DND-41 (cell line): ENCODE measurements around the gene OPTC.

Experiments used
- CTCF ChIP-seq: IDR thresholded peaks from 2 replicates; pipeline ENCODE4 v1.5.1; 2012; ENCODE audit warnings: borderline replicate concordance, low read length, moderate library complexity, mild to moderate bottlenecking; ENCODE audit not compliant: poor library complexity, severe bottlenecking; ENCODE audit errors: extremely low read depth
- EZH2 ChIP-seq: IDR thresholded peaks from 3 replicates; pipeline ENCODE4 v1.6.1; 2012; ENCODE audit warnings: borderline replicate concordance, low read depth, mild to moderate bottlenecking, moderate library complexity, low read length, inconsistent platforms; ENCODE audit not compliant: severe bottlenecking

GRCh38 chr1:203558064-203558760 lies 64.3 kb downstream of the OPTC start:
- TF ChIP-seq EZH2 (no peak), CTCF (no peak)
